OCI-LY1 (cell line): ENCODE data around the gene PSMD1.
"Not testable (repeated sequence)": the region's sequence is repeated elsewhere in the genome, so short reads cannot be mapped to it uniquely, and the experiment has no call there.

Experiments
- H2AFZ ChIP-seq: fragments of 200-600 bp; sonication (generic), shearing (Covaris generic); 2 replicates; pipeline ENCODE4 v1.6.0; 2014; ENCODE audit warnings: antibody characterized with exemption, mild to moderate bottlenecking, low read length
- H3F3A ChIP-seq: fragments of 200-600 bp; sonication (generic), shearing (Covaris generic); 2 replicates; pipeline ENCODE4 v1.6.0; 2014; ENCODE audit warnings: mild to moderate bottlenecking, antibody characterized with exemption, low read length, moderate library complexity; ENCODE audit not compliant: insufficient read depth
- H3K27ac ChIP-seq: fragments of 200-600 bp; sonication (generic); 2 replicates; pipeline ENCODE4 v1.5.1; 2014; ENCODE audit warnings: low read length, mixed run types, mild to moderate bottlenecking, low read depth; ENCODE audit not compliant: poor library complexity, severe bottlenecking
- H3K27me3 ChIP-seq: fragments of 200-600 bp; sonication (generic); 2 replicates; pipeline ENCODE4 v1.6.0; 2014; ENCODE audit warnings: antibody characterized with exemption, mild to moderate bottlenecking, low read length, moderate library complexity; ENCODE audit not compliant: insufficient read depth
- H3K36me3 ChIP-seq: fragments of 200-600 bp; sonication (generic); 2 replicates; pipeline ENCODE4 v1.6.1; 2014; ENCODE audit warnings: mild to moderate bottlenecking, antibody characterized with exemption, low read length, moderate library complexity, mixed read lengths; ENCODE audit not compliant: insufficient read depth
- H3K4me1 ChIP-seq: fragments of 200-600 bp; sonication (generic); 2 replicates; pipeline ENCODE4 v1.5.1; 2014; ENCODE audit warnings: mild to moderate bottlenecking, low read length, moderate library complexity; ENCODE audit not compliant: insufficient read depth, severe bottlenecking
- H3K4me2 ChIP-seq: fragments of 200-600 bp; sonication (generic), shearing (Covaris generic); 2 replicates; pipeline ENCODE4 v1.6.1; 2014; ENCODE audit warnings: low read length
- H3K4me3 ChIP-seq: fragments of 200-600 bp; sonication (generic); 2 replicates; pipeline ENCODE4 v1.5.1; 2014; ENCODE audit warnings: low read length, low read depth, mild to moderate bottlenecking, mixed read lengths; ENCODE audit not compliant: poor library complexity, severe bottlenecking
- H3K79me2 ChIP-seq: fragments of 200-600 bp; shearing (Covaris generic); 2 replicates; pipeline ENCODE4 v1.6.1; 2016; ENCODE audit warnings: mixed run types, low read length, mixed read lengths; ENCODE audit not compliant: insufficient read depth
- H3K9ac ChIP-seq: fragments of 200-600 bp; sonication (generic), shearing (Covaris generic); 2 replicates; pipeline ENCODE4 v1.6.1; 2014; ENCODE audit warnings: mild to moderate bottlenecking, low read length, mixed read lengths
- H3K9me2 ChIP-seq: fragments of 200-600 bp; sonication (generic), shearing (Covaris generic); 2 replicates; pipeline ENCODE4 v1.6.1; 2014; ENCODE audit warnings: low read depth, mild to moderate bottlenecking, low read length, mixed read lengths
- H3K9me3 ChIP-seq: fragments of 200-600 bp; shearing (Covaris generic); 2 replicates; pipeline ENCODE4 v1.6.1; 2014; ENCODE audit warnings: low read length, mixed read lengths
- H4K20me1 ChIP-seq: fragments of 200-600 bp; sonication (generic), shearing (Covaris generic); 2 replicates; pipeline ENCODE4 v1.6.0; 2016; ENCODE audit warnings: mild to moderate bottlenecking, low read length; ENCODE audit not compliant: insufficient read depth
- CTCF ChIP-seq: fragments of 200-600 bp; sonication (generic), shearing (Covaris generic); IDR thresholded peaks from 2 replicates; pipeline ENCODE4 v1.5.1; 2017; ENCODE audit warnings: mild to moderate bottlenecking, antibody characterized with exemption, low read length, moderate library complexity, mixed read lengths
- EZH2 ChIP-seq: fragments of 200-600 bp; sonication (generic), shearing (Covaris generic); IDR thresholded peaks from 2 replicates; pipeline ENCODE4 v1.8.0; 2017; ENCODE audit warnings: borderline replicate concordance, mixed run types, mild to moderate bottlenecking, antibody characterized with exemption, low read length, moderate library complexity, mixed read lengths

The PSMD1 gene

GRCh38 chr2:231193216-231193615 lies 136.5 kb downstream of the PSMD1 start:
- Histone ChIP-seq H3K4me2 (no peak overlapping the region), H3K4me1 (peaks cover 6% of the 10 kb centered on the region)

GRCh38 chr2:231196592-231196991 lies 139.9 kb downstream of the PSMD1 start:
- Histone ChIP-seq H3F3A (no peaks in the 10 kb centered on the region), H3K4me2 (no peak overlapping the region), H3K27me3 (peaks cover 10% of the 10 kb centered on the region; the same call in 1 of the 2 replicates), H3K9me3 (peaks cover 5% of the 10 kb centered on the region; the same call in 1 of the 2 replicates), H3K27ac (no peak overlapping the region), H3K9me2 (no peaks in the 10 kb centered on the region), H4K20me1 (no peaks in the 10 kb centered on the region), H3K79me2 (no peaks in the 10 kb centered on the region), H3K4me3 (no peak overlapping the region), H3K4me1 (peaks cover 13% of the 10 kb centered on the region), H2AFZ (no peak overlapping the region), H3K9ac (no peak overlapping the region), H3K36me3 (no peaks in the 10 kb centered on the region; the same call in 1 of the 2 replicates)
- TF ChIP-seq EZH2 (no peak), CTCF (no peak)

More at GRCh38 chr2:231193216-231193615, 136.5 kb downstream of the PSMD1 start:
- Histone ChIP-seq H3F3A (no peaks in the 10 kb centered on the region), H3K9me2 (no peaks in the 10 kb centered on the region), H3K79me2 (no peaks in the 10 kb centered on the region), H3K4me3 (no peak overlapping the region), H3K27ac (no peak overlapping the region), H3K9ac (no peak overlapping the region), H3K9me3 (peaks cover 5% of the 10 kb centered on the region; the same call in 1 of the 2 replicates), H3K27me3 (peaks cover 10% of the 10 kb centered on the region; the same call in 1 of the 2 replicates), H2AFZ (no peak overlapping the region), H4K20me1 (no peaks in the 10 kb centered on the region), H3K36me3 (no peaks in the 10 kb centered on the region; the same call in 1 of the 2 replicates)
- no peak for TF ChIP-seq CTCF
- no peak for TF ChIP-seq EZH2

- H3K4me2 ChIP-seq, H3K9ac ChIP-seq, H4K20me1 ChIP-seq, H3K9me3 ChIP-seq, H3K27me3 ChIP-seq, H3K9me2 ChIP-seq, H2AFZ ChIP-seq, H3F3A ChIP-seq, H3K36me3 ChIP-seq, H3K4me3 ChIP-seq, H3K27ac ChIP-seq, H3K79me2 ChIP-seq: not testable (repeated sequence)
- H3K4me1 ChIP-seq: peaks cover 13% of the 10 kb centered on the region
Measured at GRCh38 chr2:231197196-231197595, 140.5 kb downstream of the PSMD1 start.

GRCh38 chr2:231197706-231198290 lies 141.1 kb downstream of the PSMD1 start:
- Histone ChIP-seq H3K27ac (no peak overlapping the region), H3K4me2 (peak overlapping the region; percentile 98), H3K4me1 (peaks cover 13% of the 10 kb centered on the region), H3K9me2 (no peaks in the 10 kb centered on the region), H3K27me3 (peaks cover 10% of the 10 kb centered on the region; the same call in 1 of the 2 replicates), H3F3A (no peaks in the 10 kb centered on the region), H3K36me3 (no peaks in the 10 kb centered on the region; the same call in 1 of the 2 replicates), H3K9me3 (peaks cover 5% of the 10 kb centered on the region; the same call in 1 of the 2 replicates), H3K4me3 (peak overlapping the region; percentile 95), H3K79me2 (no peaks in the 10 kb centered on the region), H2AFZ (peak overlapping the region; percentile 96), H4K20me1 (no peaks in the 10 kb centered on the region), H3K9ac (peak overlapping the region; percentile 85)
- no peak for TF ChIP-seq CTCF
- TF ChIP-seq EZH2: no peak
